ENCODE results near the gene RIC8A.

RIC8A gene

GRCh38 chr11:196786-197731 lies 10.4 kb upstream of the RIC8A start:
- in situ Hi-C loops (cut with HindIII; ENCODE audit: low sequenced_read_pairs) = no loop called here
- TF ChIP-seq CTCF (IDR thresholded peaks at IDR 0.05; ENCODE audit: low read depth, low read length) = no peak
- H3K4me3 ChIP-seq (ENCODE audit: low read depth, low read length) = no peak overlapping the region
- no peak for DNase-seq (ENCODE audit: low read depth, low spot score)

- DNase-seq (ENCODE audit: low read depth, low spot score) = no peak
- in situ Hi-C loops (cut with HindIII; ENCODE audit: low sequenced_read_pairs) = no loop called here
- no peak for TF ChIP-seq CTCF (IDR thresholded peaks at IDR 0.05; ENCODE audit: low read depth, low read length)
- H3K4me3 ChIP-seq (ENCODE audit: low read depth, low read length) = no peak overlapping the region
Measured at GRCh38 chr11:197741-198235, 9.7 kb upstream of the RIC8A start.

- no peak for TF ChIP-seq CTCF (IDR thresholded peaks at IDR 0.05; ENCODE audit: low read depth, low read length)
- H3K4me3 ChIP-seq (ENCODE audit: low read depth, low read length) = no peak overlapping the region
- no peak for DNase-seq (ENCODE audit: low read depth, low spot score)
- in situ Hi-C loops (cut with HindIII; ENCODE audit: low sequenced_read_pairs) = no loop called here
Measured at GRCh38 chr11:198236-198806, 9.2 kb upstream of the RIC8A start.

GRCh38 chr11:199004-199581 lies 8.4 kb upstream of the RIC8A start:
- in situ Hi-C loops (cut with HindIII; ENCODE audit: low sequenced_read_pairs) = no loop called here
- H3K4me3 ChIP-seq (ENCODE audit: low read depth, low read length) = no peak overlapping the region
- DNase-seq (ENCODE audit: low read depth, low spot score) = no peak
- TF ChIP-seq CTCF (IDR thresholded peaks at IDR 0.05; ENCODE audit: low read depth, low read length) = no peak

- no peak overlapping the region for H3K4me3 ChIP-seq (ENCODE audit: low read depth, low read length)
- no peak for DNase-seq (ENCODE audit: low read depth, low spot score)
- in situ Hi-C loops (cut with HindIII; ENCODE audit: low sequenced_read_pairs) = no loop called here
- TF ChIP-seq CTCF (IDR thresholded peaks at IDR 0.05; ENCODE audit: low read depth, low read length) = no peak
Measured at GRCh38 chr11:199782-200181, 7.7 kb upstream of the RIC8A start.

GRCh38 chr11:200224-201003 lies 7.1 kb upstream of the RIC8A start:
- in situ Hi-C loops (cut with HindIII; ENCODE audit: low sequenced_read_pairs) = no loop called here
- no peak for DNase-seq (ENCODE audit: low read depth, low spot score)
- TF ChIP-seq CTCF (IDR thresholded peaks at IDR 0.05; ENCODE audit: low read depth, low read length) = no peak
- no peak overlapping the region for H3K4me3 ChIP-seq (ENCODE audit: low read depth, low read length)
